Measurements from ENCODE around the gene WNT9A.

WNT9A gene

DNA sequence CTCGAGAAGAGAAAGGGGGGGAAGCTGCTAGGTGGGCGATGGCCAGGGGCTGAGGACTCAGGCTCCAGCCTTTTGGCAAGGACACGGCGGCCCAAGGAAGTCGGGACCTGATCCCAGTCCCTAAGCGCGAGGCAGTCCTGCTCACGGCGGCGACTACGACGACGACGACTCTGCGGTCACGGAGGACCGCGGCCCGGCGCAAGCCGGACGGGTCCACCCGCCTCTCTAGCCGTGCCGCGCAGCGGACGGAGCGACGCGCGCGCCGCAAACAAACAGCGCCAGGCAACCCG is 401 bp downstream of the WNT9A start:
- Mint-ChIP-seq H3K27me3 (peaks cover 30% of the 10 kb centered on the region), H3K4me1 (ENCODE audit: low read depth) (peaks cover 11% of the 10 kb centered on the region), H3K4me3 (peak overlapping the region; percentile 71), H3K36me3 (ENCODE audit: low read depth) (no peaks in the 10 kb centered on the region), H3K27ac (no peak overlapping the region), H3K9me3 (no peaks in the 10 kb centered on the region)
- DNase-seq: peak; percentile 35

DNA sequence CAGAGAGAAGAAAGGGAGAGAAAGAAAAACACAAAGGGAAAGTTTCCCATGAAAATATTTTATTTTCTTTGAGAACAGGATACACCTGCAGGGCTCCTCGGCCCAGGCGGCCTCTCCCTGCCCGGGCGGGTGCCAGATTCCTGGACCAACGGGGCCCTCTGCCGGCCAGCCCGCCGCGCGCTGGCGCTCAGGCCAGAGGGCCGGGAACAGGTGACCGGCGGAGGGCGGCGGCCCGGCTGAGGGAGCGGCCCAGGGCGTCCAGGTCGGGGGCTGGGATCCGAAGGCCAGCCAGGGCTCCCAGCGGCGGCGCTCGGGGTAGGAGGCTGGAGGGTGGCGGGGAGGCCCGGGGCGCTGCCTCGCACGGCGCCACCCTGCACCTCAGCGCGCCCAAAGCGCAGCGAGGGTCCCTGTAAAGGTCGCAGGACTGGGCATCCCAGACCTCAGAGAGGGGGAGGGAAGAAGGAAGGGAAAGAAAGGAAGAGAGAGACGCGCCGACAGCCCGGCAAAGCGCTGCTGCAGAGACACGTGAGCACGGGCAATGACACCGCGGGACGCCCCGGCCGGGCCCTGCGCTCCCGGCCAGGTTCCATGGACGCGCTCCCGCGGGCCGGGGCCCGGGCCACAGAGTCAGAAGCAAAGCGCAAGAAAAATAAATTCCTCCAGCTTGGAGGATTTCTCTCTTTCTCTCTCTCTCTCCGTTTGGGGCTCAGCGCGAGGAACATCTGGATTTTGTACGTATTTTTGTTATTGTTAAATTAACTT is 927 bp downstream of the WNT9A start:
- Mint-ChIP-seq H3K36me3 (ENCODE audit: low read depth) (no peaks in the 10 kb centered on the region), H3K27ac (no peak overlapping the region), H3K9me3 (no peaks in the 10 kb centered on the region), H3K4me3 (peak overlapping the region; percentile 71), H3K27me3 (peaks cover 30% of the 10 kb centered on the region), H3K4me1 (ENCODE audit: low read depth) (peaks cover 11% of the 10 kb centered on the region)
- peak; percentile 70 for DNase-seq

DNA sequence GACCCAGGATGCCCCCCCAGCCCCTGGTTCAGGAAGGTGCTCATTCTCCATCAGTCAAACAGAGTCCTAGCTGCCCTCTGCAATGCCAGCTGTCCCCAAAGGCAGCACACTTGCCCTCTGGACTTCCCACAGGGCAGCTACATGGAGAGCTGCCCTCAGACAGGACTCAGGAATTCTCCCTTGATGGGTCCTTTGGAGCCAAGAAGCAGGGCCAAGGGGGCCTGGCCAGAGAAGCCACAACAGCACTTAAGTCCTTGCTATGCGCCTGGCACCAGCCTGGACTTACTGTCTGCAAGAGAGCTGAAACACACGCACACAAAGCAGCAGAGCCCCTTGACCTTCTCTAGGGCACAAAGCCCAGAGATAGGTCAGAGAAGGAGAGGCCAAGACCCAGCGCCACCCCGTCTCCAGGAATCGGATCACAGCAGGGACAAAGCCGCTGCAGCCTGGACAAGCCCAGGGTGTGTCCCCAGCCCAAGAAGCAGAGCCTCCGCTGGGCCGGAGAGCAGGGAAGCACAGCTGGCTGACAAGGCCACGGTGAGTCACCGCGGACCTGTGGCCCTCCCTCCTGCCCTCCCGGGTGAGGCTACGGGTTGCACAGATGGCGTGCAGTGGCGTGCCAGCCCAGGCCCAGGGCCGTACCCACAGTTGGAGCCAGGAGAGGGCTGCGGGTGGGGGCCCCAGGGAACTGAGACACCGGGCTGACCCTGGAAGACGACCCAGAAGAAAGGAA is 1.7 kb downstream of the WNT9A start:
- Mint-ChIP-seq H3K4me1 (ENCODE audit: low read depth) (peaks cover 11% of the 10 kb centered on the region), H3K27me3 (peaks cover 30% of the 10 kb centered on the region), H3K4me3 (no peak overlapping the region), H3K9me3 (no peaks in the 10 kb centered on the region), H3K27ac (no peak overlapping the region), H3K36me3 (ENCODE audit: low read depth) (no peaks in the 10 kb centered on the region)
- DNase-seq: peak; percentile 34

DNA sequence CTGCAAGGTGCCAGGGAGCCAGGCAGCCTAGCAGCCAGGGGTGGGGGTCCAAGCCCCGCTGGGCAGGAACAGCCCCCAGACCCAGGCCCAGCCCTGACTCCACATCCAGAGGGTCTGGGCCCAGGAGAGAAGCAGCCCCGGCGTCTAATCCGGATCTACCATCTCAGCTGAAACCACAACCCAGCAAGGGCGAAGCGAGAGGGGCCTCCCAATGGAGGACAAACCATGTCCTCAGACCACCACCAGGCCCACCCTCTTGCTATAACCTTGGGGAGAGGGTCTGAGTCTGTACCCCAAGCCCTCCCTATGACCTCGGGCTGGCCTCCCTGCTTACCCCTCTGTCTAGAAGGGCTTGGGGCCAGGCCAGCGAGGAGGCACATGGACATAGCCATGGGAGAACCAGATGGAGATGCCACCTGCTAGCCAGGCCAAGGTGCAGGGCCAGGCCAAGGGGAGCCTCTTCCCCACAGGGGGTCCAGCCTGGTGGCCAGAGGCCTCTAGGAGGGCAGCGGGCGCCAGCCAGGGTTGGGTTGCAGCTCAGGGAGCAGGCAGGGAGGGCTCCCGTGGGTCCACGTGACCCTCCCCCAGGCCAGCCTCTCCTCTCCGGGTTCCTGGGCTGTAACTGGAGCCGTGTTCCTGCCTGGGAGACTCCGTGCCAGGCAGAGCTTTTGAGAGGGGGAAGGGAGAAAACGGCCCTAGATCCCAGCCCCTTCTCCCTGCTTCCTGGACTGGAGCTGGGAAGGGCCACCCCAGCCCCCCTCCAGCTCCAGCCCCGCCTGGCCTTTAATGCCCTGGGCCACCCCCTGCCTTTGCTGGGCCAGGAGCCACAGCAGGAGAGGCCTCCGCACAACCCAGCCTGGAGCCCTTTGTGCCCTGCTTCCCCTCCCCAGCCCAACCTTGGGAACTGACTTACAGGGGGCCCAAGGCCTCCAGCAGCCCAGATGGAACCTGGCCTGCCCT is 2.5 kb downstream of the WNT9A start:
- no peaks in the 10 kb centered on the region for H3K36me3 Mint-ChIP-seq (ENCODE audit: low read depth)
- H3K27me3 Mint-ChIP-seq: peaks cover 26% of the 10 kb centered on the region
- H3K27ac Mint-ChIP-seq: no peak overlapping the region
- no peak overlapping the region for H3K4me3 Mint-ChIP-seq
- no peaks in the 10 kb centered on the region for H3K9me3 Mint-ChIP-seq
- peaks cover 11% of the 10 kb centered on the region for H3K4me1 Mint-ChIP-seq (ENCODE audit: low read depth)
- peak; percentile 27 for DNase-seq

DNA sequence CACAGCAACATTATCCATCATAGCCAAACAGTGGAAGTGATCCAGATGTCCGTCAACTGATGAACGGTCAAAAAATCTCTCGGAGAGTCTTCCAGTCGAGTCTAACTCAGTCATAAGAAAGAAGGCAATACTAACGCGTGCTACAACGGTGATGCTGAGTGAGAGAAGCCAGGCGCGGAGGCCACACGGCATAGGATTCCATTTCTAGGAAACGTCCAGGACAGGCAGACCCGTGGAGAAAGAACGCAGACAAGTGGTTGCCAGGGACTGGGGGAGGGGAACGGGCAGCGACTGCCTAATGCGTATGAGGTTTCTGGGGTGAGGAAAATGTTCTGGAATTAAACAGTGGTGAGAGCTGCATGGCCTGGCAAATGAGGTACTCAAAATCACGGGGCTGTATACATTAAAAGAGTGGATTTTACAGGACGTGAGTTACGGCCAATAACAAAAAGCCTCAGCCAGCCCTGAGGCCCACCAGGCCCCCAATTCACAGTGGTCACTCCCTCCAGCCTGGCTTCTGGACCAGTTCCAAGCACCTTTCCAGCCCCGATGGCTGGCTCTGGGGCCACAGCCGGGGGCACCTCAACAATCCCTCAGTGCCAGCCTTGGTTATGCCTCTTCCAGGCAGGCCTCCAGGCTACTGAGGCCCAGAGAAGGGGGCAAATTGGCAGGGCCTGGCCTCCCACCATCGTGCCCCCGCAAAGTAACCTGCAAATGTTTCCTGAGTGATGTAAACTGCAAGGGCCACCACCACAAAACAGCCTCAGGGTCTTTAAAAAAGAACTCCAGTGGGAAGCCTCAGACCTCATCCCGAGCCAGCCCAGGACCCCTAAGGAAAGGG is 3.4 kb downstream of the WNT9A start:
- H3K27ac Mint-ChIP-seq: no peak overlapping the region
- no peak overlapping the region for H3K4me3 Mint-ChIP-seq
- H3K9me3 Mint-ChIP-seq: no peaks in the 10 kb centered on the region
- DNase-seq: peak; percentile 20
- no peaks in the 10 kb centered on the region for H3K36me3 Mint-ChIP-seq (ENCODE audit: low read depth)
- peaks cover 23% of the 10 kb centered on the region for H3K27me3 Mint-ChIP-seq
- peaks cover 11% of the 10 kb centered on the region for H3K4me1 Mint-ChIP-seq (ENCODE audit: low read depth)

DNA sequence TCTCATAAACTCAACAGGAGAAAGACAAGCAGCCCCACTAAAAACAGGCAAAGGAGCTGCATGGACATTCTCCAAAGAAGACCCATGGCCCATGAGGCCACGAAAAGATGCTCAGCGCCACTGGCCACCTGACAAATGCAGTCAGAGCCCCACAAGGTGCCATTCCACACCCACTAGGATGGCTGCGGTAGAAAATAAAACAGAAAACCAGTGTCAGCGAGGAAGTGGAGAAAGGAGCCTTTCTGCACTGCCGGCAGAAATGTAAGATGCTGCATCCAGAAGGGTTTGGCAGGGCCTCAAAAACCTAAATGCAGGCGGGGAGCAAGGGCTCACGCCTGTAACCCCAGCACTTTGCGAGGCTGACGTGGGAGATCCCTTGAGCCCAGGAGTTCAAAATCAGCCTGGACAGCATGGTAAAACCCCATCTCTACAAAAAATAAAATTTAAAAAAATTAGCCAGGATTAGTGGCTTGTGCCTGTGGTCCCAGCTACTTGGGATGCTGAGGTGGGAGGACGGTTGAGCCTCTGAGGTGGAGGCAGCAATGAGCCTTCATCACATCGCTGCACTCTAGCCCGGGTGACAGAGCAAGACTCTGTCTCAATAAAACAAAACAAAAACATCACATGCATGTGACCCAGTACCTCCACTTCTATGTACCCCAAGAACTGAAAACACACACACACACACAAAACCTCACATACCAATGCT is 4.2 kb downstream of the WNT9A start:
- no peaks in the 10 kb centered on the region for H3K36me3 Mint-ChIP-seq (ENCODE audit: low read depth)
- H3K27me3 Mint-ChIP-seq: peaks cover 16% of the 10 kb centered on the region
- peak; percentile 3 for DNase-seq
- peaks cover 11% of the 10 kb centered on the region for H3K4me1 Mint-ChIP-seq (ENCODE audit: low read depth)
- H3K4me3 Mint-ChIP-seq: no peak overlapping the region
- no peak overlapping the region for H3K27ac Mint-ChIP-seq
- H3K9me3 Mint-ChIP-seq: no peaks in the 10 kb centered on the region

DNA sequence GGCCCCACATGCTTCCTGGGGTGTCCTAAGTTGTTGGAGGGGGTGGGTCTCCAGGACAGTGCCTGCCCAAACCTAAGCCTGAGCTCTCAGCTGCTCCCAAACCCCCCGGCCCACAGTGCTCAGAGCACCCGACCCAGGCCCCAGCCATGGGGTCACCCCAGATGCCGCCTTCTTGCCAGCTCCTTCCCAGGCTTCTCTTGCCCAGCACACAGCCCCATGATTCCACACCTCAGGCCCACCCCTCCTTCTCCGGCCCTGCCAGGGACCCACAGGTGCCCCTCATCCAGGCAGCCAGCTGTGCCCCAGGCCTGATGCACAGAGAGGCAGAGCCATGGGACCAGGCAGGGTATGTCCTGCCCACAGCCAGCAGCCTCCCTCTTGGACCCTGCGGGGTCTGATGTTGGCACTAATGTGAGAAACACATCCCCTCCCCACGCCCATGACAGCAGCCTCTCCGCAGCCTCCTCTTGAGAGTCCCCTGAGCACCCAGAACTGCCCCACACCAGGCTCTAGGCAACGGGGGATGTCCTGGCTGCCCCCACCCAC is 4.9 kb downstream of the WNT9A start:
- peaks cover 9% of the 10 kb centered on the region for H3K4me1 Mint-ChIP-seq (ENCODE audit: low read depth)
- peak; percentile 24 for DNase-seq

DNA sequence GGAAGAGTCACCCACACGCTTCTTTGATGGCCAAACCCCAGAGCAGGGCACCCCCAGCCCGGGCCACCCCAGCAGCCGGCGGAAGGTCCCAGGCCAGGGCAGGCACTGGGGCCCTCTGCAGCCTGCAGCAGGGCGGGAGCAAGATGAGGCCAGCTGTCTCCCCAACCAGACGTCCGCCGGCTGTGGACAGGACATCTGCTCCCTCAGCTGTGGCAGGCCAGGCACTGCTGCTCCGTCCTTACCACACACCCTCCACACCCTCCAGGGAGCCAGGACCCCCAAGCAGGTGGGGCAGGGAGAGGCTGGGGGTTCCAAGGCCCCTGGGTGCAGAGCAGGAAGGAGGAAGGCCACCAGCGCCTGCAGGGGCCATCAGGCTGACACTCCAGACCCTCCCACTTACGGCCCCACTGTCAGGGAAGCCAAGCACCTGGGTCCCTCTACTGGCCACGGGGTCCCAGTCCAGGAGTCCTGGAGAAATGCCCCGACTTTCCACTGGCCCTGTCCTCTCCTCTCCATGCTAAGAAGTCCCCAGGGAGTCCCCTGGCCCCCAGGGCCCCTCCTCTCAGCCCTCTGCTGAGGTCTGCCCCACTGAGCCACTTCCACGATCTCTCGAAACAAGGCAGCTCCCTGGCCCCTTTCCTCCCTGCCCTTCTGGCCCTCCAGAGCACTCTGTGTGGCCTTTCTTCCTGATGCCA is 5.6 kb downstream of the WNT9A start:
- Mint-ChIP-seq H3K27me3 (peaks cover 10% of the 10 kb centered on the region), H3K36me3 (ENCODE audit: low read depth) (no peaks in the 10 kb centered on the region), H3K27ac (no peak overlapping the region), H3K4me3 (no peak overlapping the region), H3K9me3 (no peaks in the 10 kb centered on the region), H3K4me1 (ENCODE audit: low read depth) (peaks cover 9% of the 10 kb centered on the region)
- DNase-seq: peak; percentile 22

More for the DNA sequence above, 4.9 kb downstream of the WNT9A start:
- Mint-ChIP-seq H3K27me3 (peaks cover 12% of the 10 kb centered on the region), H3K27ac (no peak overlapping the region), H3K4me3 (no peak overlapping the region), H3K9me3 (no peaks in the 10 kb centered on the region), H3K36me3 (ENCODE audit: low read depth) (no peaks in the 10 kb centered on the region)

DNA sequence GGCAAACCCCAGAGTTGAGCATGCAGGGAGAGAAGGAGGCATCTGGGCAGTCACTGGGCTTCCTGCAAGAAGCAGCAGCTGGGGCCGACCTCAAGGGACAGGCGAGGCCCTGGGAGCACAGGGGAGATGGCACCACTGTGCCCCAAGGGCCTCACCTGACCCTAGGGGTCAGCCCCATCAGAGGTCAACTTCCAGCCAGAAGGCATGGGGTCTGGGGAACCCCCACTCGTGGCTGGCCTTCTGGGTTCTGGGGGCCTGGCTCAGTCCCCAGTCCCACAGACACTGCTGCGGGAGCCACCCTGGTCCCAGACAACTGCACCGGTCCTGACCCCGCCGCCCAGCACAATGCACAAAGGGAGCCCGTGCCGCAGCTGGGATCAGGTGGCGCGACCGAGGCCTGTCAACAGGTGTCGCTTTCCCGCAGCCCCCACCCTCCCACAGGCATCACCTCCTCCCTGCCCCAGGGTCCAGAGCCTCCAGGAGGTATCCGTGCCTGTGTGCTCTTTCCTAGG is 6.2 kb downstream of the WNT9A start:
- Mint-ChIP-seq H3K27ac (no peak overlapping the region), H3K4me3 (no peak overlapping the region), H3K27me3 (peaks cover 6% of the 10 kb centered on the region), H3K9me3 (no peaks in the 10 kb centered on the region), H3K36me3 (ENCODE audit: low read depth) (no peaks in the 10 kb centered on the region), H3K4me1 (ENCODE audit: low read depth) (peaks cover 11% of the 10 kb centered on the region)
- DNase-seq: peak; percentile 17

DNA sequence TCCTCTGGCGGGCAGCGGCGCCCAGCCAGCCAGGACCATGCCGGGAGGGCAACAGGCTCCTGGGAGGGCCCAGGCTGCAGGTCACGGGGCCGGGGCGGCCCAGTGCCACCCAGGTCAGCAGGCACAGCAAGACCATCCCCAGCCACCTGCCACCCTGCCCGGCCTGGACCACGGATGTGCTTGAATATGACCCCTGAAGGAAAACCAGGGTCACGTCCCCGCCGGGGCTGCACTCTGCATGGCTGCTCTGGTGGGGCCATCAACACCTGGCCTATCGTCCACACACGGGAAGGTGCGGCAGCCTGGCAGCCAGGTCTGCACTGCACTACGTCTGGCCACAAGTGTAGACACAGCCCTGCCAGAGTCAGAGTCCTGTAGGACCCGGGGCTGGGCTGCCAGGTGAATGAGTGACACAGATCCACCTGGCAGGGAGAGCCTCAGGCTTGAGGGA is 6.9 kb downstream of the WNT9A start:
- Mint-ChIP-seq H3K27ac (no peak overlapping the region), H3K4me1 (ENCODE audit: low read depth) (peaks cover 7% of the 10 kb centered on the region), H3K36me3 (ENCODE audit: low read depth) (no peaks in the 10 kb centered on the region), H3K27me3 (peaks cover 2% of the 10 kb centered on the region), H3K4me3 (no peak overlapping the region), H3K9me3 (peaks cover 2% of the 10 kb centered on the region)
- peak; percentile 22 for DNase-seq

DNA sequence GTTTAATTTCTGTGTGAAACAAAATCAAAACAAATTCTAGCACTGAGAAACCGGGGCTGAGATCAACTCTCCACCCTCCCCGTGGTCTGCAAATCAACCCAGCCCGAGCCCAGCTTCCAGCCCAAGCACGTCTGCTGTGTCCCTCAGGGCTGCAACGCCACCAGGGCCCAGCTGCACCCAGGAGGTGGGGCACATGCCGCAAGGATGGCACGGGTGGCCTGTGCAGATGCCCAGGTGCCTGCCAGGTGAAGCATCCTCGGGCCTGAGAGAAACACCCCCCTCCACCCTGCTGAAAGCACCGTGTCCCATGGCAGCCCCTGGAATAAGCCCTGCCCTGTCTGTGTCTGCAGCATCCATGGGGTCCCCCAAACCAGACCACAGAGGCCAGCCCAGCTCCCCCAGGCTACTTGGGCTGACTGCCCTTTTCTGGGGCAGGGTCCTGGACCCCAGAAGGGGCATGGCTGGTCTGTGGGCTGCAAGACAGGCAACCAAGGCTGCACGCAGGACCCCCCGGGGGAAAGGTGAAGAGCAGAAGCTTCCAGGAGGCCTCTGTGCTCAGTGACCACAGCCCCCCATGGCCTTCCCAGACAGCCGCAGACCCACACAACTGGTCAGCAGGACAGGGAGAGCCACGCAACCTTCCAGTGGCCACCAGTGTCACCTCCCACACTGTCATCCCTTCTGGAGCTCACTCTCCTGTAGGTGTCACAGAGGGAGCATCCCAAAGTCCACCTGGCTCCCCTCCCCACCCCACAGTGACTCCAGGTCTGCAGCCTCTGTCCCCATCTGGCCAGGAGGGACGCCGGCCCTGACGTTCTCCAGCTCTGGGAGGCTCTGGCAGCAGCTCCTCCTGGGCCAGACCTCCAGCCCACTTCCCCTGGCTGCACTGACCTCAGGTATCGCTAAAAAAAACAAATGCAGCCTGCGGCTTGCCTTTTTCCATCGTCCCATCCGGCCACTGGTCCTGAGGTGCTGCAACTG is 7.7 kb downstream of the WNT9A start:
- peaks cover 12% of the 10 kb centered on the region for H3K4me1 Mint-ChIP-seq (ENCODE audit: low read depth)
- peak; percentile 25 for DNase-seq
- H3K27me3 Mint-ChIP-seq: no peaks in the 10 kb centered on the region
- no peak overlapping the region for H3K27ac Mint-ChIP-seq
- peaks cover 1% of the 10 kb centered on the region for H3K36me3 Mint-ChIP-seq (ENCODE audit: low read depth)
- no peak overlapping the region for H3K4me3 Mint-ChIP-seq
- H3K9me3 Mint-ChIP-seq: peaks cover 9% of the 10 kb centered on the region

Measured in activated T-cell treated with anti-CD3 and anti-CD28 coated beads, Interleukin-2, amount 50 U/mL, for 24 hours (primary cell).